Caco-2 (cell line): ENCODE measurements around the gene DDX46. TPM values are rescaled to one million over a fixed set of nuclear protein-coding genes. Genes with fewer than 3 reads are reported as not detected.

Experiments used
- BruUV-seq: library from RNA; stranded (reverse); fragments of 400-500 nt; replicated peaks from 2 replicates; lab custom pipeline; 2021; lab: Mats Ljungman, UMichigan
- CTCF ChIA-PET: fragments of 300-600 bp; sonication (Branson Sonifier 250); formaldehyde crosslinking; loops from one replicate; lab custom pipeline; 2022; ENCODE audit warnings: antibody characterized with exemption; lab: Charles Lee
- POLR2A ChIA-PET: fragments of 300-600 bp; sonication (Branson Sonifier 250); formaldehyde crosslinking; loops from one replicate; lab custom pipeline; 2022; ENCODE audit warnings: antibody characterized with exemption; lab: Charles Lee
- DNase-seq, 2 experiments: peaks; one replicate each; pipeline versions ENCODE4 v3.0.0 to v3.0.0-alpha.2; 2020 to 2022
- H3K27me3 ChIP-seq: replicated peaks from 2 replicates; pipeline ENCODE4 v1.6.0; 2011; ENCODE audit warnings: low read length; ENCODE audit not compliant: control insufficient read depth, insufficient read depth
- H3K36me3 ChIP-seq: 2 replicates; pipeline ENCODE4 v1.5.1; 2011; ENCODE audit warnings: low read length; ENCODE audit not compliant: control insufficient read depth, insufficient read depth
- H3K4me1 ChIP-seq: fragments of 250-450 bp; sonication (Bioruptor Pico); 2 replicates; pipeline ENCODE4 v1.5.1; 2020; ENCODE audit warnings: mild to moderate bottlenecking
- H3K4me3 ChIP-seq: 2 replicates; pipeline ENCODE4 v1.5.1; 2011; ENCODE audit warnings: low read depth, mild to moderate bottlenecking, control low read depth, low read length
- H3K9me3 ChIP-seq: fragments of 250-450 bp; sonication (Bioruptor Pico); 2 replicates; pipeline ENCODE4 v1.5.1; 2020; ENCODE audit warnings: mild to moderate bottlenecking, moderate library complexity
- H3K27ac Mint-ChIP-seq: one replicate; pipeline ENCODE4 v1.8.0; 2022; ENCODE audit warnings: mixed read lengths; ENCODE audit not compliant: unreplicated experiment
- H3K27me3 Mint-ChIP-seq: one replicate; pipeline ENCODE4 v1.8.0; 2022; ENCODE audit warnings: mixed read lengths; ENCODE audit not compliant: insufficient read depth, unreplicated experiment
- H3K36me3 Mint-ChIP-seq: one replicate; pipeline ENCODE4 v1.8.0; 2022; ENCODE audit warnings: mild to moderate bottlenecking, mixed read lengths; ENCODE audit not compliant: insufficient read depth, unreplicated experiment
- H3K4me1 Mint-ChIP-seq: one replicate; pipeline ENCODE4 v1.8.0; 2022; ENCODE audit warnings: low read depth, mixed read lengths; ENCODE audit not compliant: unreplicated experiment
- H3K4me3 Mint-ChIP-seq: one replicate; pipeline ENCODE4 v1.8.0; 2022; ENCODE audit warnings: mild to moderate bottlenecking, moderate library complexity, mixed read lengths; ENCODE audit not compliant: unreplicated experiment
- H3K9me3 Mint-ChIP-seq: one replicate; pipeline ENCODE4 v1.8.0; 2022; ENCODE audit warnings: mixed read lengths; ENCODE audit not compliant: unreplicated experiment
- CTCF ChIP-seq, 2 experiments: fragments of 200-600 bp in 1 of 2; IDR thresholded peaks; 1 replicate in 1 of 2; 2 replicates in 1 of 2; pipeline versions ENCODE4 v1.5.1 to v1.8.0; 2011 to 2022; ENCODE audit warnings: antibody characterized with exemption in 1 of 2, control low read depth in 1 of 2, inconsistent platforms in 1 of 2, low read depth in 1 of 2, low read length in 1 of 2, mild to moderate bottlenecking in 1 of 2, moderate library complexity in 1 of 2; ENCODE audit not compliant: insufficient read depth in 1 of 2, severe bottlenecking in 1 of 2, unreplicated experiment in 1 of 2
- intact Hi-C: fragments of 100-400 bp; cut with micrococcal nuclease; formaldehyde crosslinking; loops from one replicate; pipeline ENCODE4 v1.10.0; 2022; ENCODE audit not compliant: unreplicated experiment
- total RNA-seq: library from RNA; stranded (reverse); gene quantifications from 2 replicates; pipeline ENCODE4 v1.2.3, GENCODE V29; 2022

The DDX46 gene
- total RNA-seq, 1 experiment from 2014 or later, result 96.1 TPM

- no peak overlapping the region for H3K4me3 Mint-ChIP-seq
- Histone ChIP-seq H3K9me3 (no peaks in the 10 kb centered on the region), H3K36me3 (peaks cover 1% of the 10 kb centered on the region), H3K27me3 (no peaks in the 10 kb centered on the region), H3K4me1 (no peaks in the 10 kb centered on the region), H3K4me3 (no peak overlapping the region)
- ChIA-PET POLR2A (interaction anchor here (0.5 kb wide), 1 partner anchor 429 kb away, joined by 3 read pairs; no protein-coding TSS in a partner anchor), CTCF (no interaction called here)
- no peak for DNase-seq
- TF ChIP-seq CTCF (IDR thresholded peaks at IDR 0.05; ENCODE audit: insufficient read depth in 1 of 2, low read depth in 1 of 2, low read length in 1 of 2, severe bottlenecking in 1 of 2, unreplicated experiment in 1 of 2), result no peak
- no peaks in the 10 kb centered on the region for H3K9me3 Mint-ChIP-seq
- peaks cover 79% of the 10 kb centered on the region for H3K36me3 Mint-ChIP-seq
- no peak overlapping the region for H3K27ac Mint-ChIP-seq
- no peaks in the 10 kb centered on the region for H3K27me3 Mint-ChIP-seq
- intact Hi-C loops, result loop anchor here (10.0 kb wide), 1 partner anchor 101 kb away; the partner anchor contains the start of gene PCBD2
- no TSS peak for BruUV-seq
- H3K4me1 Mint-ChIP-seq, result no peaks in the 10 kb centered on the region
These were observed 45.2 kb downstream of the DDX46 start for GRCh38 chr5:134803821-134804220.

DNA sequence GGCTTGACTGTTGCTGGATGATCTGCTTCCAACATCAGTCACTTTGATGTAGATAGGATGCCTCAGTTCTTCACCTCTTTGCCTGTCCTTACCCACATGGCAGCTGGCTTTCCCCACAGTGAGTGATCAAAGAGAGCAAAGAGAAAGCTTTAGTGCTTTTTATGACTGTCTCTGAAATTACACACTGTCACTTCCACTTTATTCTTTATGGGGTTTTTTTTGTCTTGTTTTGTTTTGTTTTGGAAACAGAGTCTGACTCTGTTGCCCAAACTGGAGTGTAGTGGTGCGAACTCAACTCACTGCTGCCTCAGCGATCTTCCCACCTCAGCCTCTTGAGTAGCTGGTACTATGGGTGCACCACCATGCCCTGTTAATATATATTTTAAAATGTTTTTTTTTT lies 54.8 kb downstream of the DDX46 start:
- H3K36me3 Mint-ChIP-seq, result peaks cover 86% of the 10 kb centered on the region
- Histone ChIP-seq H3K27me3 (no peaks in the 10 kb centered on the region), H3K36me3 (no peaks in the 10 kb centered on the region; the same call in 1 of the 2 replicates), H3K4me1 (no peaks in the 10 kb centered on the region), H3K9me3 (no peaks in the 10 kb centered on the region), H3K4me3 (no peak overlapping the region)
- ChIA-PET POLR2A (no interaction called here), CTCF (no interaction called here)
- no peak overlapping the region for H3K4me3 Mint-ChIP-seq
- no peak for TF ChIP-seq CTCF (IDR thresholded peaks at IDR 0.05; ENCODE audit: insufficient read depth in 1 of 2, low read depth in 1 of 2, low read length in 1 of 2, severe bottlenecking in 1 of 2, unreplicated experiment in 1 of 2)
- no peaks in the 10 kb centered on the region for H3K9me3 Mint-ChIP-seq
- no TSS peak for BruUV-seq
- intact Hi-C loops, result no loop called here
- no peaks in the 10 kb centered on the region for H3K4me1 Mint-ChIP-seq
- DNase-seq, result no peak
- H3K27ac Mint-ChIP-seq, result no peak overlapping the region
- H3K27me3 Mint-ChIP-seq, result no peaks in the 10 kb centered on the region

- no TSS peak for BruUV-seq
- Histone ChIP-seq H3K4me3 (no peak overlapping the region), H3K4me1 (no peaks in the 10 kb centered on the region), H3K9me3 (no peaks in the 10 kb centered on the region), H3K36me3 (no peaks in the 10 kb centered on the region; the same call in 1 of the 2 replicates), H3K27me3 (no peaks in the 10 kb centered on the region)
- no peak for TF ChIP-seq CTCF (IDR thresholded peaks at IDR 0.05; ENCODE audit: insufficient read depth in 1 of 2, low read depth in 1 of 2, low read length in 1 of 2, severe bottlenecking in 1 of 2, unreplicated experiment in 1 of 2)
- CTCF ChIA-PET, result no interaction called here
- no peaks in the 10 kb centered on the region for H3K27me3 Mint-ChIP-seq
- no peaks in the 10 kb centered on the region for H3K4me1 Mint-ChIP-seq
- H3K27ac Mint-ChIP-seq, result no peak overlapping the region
- intact Hi-C loops, result no loop called here
- peaks cover 86% of the 10 kb centered on the region for H3K36me3 Mint-ChIP-seq
- no peak overlapping the region for H3K4me3 Mint-ChIP-seq
- no peaks in the 10 kb centered on the region for H3K9me3 Mint-ChIP-seq
- POLR2A ChIA-PET, result no interaction called here
- DNase-seq, result no peak
These were observed 55.2 kb downstream of the DDX46 start for GRCh38 chr5:134813827-134814226.
